HG02763 (cell line): ENCODE results near the gene PATL2.
"Not testable (repeated sequence)": the region's sequence is repeated elsewhere in the genome, so short reads cannot be mapped to it uniquely, and the experiment has no call there.

ENCODE experiments used
- ATAC-seq: cut with Tn5 transposase; IDR thresholded peaks from one replicate; pipeline ENCODE4 v1.9.1; 2021; ENCODE audit warnings: mild to moderate bottlenecking, moderate library complexity; ENCODE audit not compliant: unreplicated experiment

The PATL2 gene

DNA sequence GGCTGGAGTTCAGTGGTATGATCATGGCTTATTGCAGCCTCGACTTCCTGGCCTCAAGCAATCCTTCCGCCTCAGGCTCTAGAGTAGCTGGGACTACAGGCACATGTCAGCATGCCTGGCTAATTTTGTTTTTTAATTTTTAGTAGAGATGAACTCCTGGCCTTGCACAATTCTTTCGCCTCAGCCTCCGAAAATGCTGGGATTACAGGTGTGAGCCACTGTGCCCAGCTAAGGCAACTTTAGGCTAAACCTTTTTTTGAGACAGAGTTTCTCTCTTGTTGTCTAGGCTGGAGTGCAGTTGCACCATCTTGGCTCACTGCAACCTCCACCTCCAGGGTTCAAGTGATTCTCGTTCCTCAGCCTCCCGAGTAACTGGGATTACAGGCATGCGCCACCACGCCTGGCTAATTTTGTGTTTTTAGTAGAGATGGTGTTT lies 8.9 kb upstream of the PATL2 start:
- not testable (repeated sequence) for ATAC-seq

DNA sequence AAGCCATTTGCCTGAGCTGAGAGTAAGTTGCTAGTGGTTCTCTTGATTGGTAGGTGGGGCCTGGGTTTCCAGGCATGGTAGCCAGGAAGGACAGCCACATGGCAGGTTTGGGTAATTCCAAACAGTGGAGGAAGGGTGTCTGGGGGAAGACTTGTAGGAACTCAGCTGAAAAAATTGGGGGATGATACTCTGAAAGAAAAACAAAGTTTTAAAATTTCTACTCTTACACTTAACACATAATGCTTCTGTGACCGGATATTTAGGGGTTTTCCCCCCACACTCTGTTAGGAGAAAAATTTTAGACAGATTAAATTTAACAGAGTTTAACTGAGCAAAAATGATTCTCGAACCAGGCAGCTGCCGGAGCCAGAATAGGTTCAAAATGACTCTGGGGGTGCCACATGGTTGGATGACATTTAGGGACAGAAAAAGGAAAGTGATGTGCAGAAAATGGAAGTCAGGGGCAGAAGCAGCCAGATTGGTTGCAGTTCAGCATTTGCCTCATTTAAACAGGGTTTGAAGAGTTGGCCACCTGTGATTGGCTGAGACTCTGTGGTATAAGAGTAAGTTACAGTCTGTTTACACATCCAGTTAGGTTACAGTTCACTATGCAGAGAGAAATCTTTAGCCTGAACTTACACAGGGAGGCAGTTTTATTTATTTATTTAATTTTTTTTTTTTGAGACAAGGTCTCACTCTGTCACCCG lies 8.3 kb upstream of the PATL2 start:
- ATAC-seq: peak; percentile 47

DNA sequence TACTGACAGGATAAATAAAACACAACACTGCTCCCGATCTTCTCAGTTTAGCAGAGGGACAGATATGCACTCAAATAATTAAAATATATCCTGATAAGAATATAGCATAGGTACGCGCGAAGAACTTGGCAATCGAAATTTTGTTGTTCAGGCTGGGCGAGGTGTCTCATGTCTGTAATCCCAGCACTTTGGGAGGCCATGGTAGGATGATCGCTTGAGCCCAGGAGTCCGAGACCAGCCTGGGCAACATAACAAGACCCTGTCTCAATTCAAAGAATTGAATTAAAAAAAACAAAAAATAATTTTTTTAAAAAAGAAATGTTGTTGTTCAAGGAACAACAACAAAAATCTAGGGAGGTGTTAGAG lies 7.8 kb upstream of the PATL2 start:
- ATAC-seq: no peak

DNA sequence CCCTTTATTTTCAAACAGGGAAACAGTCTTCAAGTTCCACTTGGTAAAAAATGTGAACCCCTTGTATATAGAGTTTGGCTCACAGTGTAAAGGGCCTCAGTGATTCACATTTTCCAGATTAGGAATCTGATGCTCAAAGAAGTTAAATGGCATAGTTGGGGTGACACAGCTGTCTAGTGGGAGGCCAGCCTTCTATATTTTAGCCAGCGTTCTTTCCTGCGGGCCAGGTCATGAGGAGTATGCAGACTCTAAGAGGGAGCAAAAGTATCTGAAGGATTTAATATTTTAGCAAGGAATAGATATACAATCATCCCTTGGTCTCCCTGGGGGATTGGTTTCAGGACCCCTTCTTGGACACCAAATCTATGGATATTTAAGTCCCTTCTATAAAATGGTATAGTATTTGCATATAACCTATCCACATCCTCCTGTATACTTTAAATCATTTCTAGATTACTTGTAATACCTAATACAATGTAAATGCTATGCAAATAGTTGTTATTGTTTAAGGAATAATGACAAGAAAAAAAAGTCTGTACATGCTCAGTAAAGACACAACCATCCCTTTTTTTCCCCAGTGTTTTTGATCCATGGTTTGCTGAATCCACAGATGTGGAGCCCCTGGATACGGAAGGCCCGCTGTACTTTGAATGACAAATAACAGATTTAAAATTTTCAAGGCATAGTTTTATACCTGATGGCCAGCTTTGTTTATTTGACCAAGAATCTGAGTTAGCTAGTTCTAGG lies 7.2 kb upstream of the PATL2 start:
- ATAC-seq: no peak

DNA sequence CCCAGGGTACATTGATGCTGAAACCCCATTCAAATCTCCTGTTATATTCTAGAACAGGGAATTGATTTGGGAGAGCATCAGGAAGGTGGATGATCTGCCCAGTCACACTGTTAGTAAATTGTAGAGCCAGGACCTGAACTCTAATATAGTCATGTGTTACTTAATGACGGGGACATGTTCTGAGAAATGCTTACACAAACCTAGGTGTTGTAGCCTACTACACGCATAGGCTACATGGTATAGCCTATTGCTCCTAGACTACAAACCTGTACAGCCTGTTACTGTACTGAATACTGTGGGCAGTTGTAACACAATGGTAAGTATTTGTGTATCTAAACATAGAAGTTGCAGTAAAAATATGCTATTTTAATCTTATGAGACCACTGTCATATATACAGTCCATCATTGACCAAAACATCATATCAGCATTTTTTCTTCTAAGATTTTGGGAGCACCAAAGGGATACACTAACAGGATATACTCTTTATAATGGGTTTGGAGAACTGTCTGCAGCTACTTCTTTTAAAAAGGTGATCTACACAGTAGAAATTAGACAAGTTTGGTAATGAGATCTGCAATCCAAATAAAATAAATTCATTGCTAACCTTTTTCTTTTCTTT lies 6.0 kb upstream of the PATL2 start:
- no peak for ATAC-seq

DNA sequence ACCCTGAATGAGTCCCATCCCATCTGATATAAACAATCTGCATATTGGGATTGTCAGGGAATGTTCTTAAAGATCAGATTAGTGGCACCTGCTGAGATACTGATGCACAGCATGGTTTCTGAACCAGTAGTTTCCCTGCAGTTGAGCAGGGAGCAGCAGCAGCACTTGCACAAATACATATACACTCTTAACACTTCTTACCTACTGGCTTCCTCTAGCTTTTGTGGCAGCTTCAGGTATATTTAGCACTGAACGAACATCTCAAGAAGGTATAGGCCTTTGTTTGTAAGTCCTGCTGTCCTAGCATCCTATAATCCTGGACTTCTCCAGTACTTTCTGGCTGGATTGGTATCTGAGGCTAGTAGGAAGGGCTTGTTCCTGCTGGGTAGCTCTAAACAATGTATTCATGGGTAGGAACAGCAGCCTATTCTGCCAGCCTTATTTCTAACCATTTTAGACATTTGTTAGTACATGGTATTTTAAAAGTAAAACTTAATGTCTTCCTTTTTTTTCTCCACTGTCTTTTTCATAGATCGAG lies 4.7 kb upstream of the PATL2 start:
- ATAC-seq: no peak

DNA sequence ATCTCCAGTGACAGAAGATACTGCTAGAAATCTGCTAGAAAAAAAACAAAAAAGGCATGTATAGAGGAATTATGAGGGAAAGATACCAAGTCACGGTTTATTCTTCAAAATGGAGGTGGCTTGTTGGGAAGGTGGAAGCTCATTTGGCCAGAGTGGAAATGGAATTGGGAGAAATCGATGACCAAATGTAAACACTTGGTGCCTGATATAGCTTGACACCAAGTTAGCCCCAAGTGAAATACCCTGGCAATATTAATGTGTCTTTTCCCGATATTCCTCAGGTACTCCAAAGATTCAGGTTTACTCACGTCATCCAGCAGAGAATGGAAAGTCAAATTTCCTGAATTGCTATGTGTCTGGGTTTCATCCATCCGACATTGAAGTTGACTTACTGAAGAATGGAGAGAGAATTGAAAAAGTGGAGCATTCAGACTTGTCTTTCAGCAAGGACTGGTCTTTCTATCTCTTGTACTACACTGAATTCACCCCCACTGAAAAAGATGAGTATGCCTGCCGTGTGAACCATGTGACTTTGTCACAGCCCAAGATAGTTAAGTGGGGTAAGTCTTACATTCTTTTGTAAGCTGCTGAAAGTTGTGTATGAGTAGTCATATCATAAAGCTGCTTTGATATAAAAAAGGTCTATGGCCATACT lies 4.1 kb upstream of the PATL2 start:
- no peak for ATAC-seq

DNA sequence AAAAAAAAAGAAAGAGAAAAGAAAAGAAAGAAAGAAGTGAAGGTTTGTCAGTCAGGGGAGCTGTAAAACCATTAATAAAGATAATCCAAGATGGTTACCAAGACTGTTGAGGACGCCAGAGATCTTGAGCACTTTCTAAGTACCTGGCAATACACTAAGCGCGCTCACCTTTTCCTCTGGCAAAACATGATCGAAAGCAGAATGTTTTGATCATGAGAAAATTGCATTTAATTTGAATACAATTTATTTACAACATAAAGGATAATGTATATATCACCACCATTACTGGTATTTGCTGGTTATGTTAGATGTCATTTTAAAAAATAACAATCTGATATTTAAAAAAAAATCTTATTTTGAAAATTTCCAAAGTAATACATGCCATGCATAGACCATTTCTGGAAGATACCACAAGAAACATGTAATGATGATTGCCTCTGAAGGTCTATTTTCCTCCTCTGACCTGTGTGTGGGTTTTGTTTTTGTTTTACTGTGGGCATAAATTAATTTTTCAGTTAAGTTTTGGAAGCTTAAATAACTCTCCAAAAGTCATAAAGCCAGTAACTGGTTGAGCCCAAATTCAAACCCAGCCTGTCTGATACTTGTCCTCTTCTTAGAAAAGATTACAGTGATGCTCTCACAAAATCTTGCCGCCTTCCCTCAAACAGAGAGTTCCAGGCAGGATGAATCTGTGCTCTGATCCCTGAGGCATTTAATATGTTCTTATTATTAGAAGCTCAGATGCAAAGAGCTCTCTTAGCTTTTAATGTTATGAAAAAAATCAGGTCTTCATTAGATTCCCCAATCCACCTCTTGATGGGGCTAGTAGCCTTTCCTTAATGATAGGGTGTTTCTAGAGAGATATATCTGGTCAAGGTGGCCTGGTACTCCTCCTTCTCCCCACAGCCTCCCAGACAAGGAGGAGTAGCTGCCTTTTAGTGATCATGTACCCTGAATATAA lies 2.2 kb upstream of the PATL2 start:
- ATAC-seq: no peak

DNA sequence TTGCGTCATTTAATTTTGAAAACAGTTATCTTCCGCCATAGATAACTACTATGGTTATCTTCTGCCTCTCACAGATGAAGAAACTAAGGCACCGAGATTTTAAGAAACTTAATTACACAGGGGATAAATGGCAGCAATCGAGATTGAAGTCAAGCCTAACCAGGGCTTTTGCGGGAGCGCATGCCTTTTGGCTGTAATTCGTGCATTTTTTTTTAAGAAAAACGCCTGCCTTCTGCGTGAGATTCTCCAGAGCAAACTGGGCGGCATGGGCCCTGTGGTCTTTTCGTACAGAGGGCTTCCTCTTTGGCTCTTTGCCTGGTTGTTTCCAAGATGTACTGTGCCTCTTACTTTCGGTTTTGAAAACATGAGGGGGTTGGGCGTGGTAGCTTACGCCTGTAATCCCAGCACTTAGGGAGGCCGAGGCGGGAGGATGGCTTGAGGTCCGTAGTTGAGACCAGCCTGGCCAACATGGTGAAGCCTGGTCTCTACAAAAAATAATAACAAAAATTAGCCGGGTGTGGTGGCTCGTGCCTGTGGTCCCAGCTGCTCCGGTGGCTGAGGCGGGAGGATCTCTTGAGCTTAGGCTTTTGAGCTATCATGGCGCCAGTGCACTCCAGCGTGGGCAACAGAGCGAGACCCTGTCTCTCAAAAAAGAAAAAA lies 1.4 kb upstream of the PATL2 start:
- no peak for ATAC-seq

DNA sequence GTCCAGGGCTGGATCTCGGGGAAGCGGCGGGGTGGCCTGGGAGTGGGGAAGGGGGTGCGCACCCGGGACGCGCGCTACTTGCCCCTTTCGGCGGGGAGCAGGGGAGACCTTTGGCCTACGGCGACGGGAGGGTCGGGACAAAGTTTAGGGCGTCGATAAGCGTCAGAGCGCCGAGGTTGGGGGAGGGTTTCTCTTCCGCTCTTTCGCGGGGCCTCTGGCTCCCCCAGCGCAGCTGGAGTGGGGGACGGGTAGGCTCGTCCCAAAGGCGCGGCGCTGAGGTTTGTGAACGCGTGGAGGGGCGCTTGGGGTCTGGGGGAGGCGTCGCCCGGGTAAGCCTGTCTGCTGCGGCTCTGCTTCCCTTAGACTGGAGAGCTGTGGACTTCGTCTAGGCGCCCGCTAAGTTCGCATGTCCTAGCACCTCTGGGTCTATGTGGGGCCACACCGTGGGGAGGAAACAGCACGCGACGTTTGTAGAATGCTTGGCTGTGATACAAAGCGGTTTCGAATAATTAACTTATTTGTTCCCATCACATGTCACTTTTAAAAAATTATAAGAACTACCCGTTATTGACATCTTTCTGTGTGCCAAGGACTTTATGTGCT lies 721 bp upstream of the PATL2 start:
- ATAC-seq: no peak

DNA sequence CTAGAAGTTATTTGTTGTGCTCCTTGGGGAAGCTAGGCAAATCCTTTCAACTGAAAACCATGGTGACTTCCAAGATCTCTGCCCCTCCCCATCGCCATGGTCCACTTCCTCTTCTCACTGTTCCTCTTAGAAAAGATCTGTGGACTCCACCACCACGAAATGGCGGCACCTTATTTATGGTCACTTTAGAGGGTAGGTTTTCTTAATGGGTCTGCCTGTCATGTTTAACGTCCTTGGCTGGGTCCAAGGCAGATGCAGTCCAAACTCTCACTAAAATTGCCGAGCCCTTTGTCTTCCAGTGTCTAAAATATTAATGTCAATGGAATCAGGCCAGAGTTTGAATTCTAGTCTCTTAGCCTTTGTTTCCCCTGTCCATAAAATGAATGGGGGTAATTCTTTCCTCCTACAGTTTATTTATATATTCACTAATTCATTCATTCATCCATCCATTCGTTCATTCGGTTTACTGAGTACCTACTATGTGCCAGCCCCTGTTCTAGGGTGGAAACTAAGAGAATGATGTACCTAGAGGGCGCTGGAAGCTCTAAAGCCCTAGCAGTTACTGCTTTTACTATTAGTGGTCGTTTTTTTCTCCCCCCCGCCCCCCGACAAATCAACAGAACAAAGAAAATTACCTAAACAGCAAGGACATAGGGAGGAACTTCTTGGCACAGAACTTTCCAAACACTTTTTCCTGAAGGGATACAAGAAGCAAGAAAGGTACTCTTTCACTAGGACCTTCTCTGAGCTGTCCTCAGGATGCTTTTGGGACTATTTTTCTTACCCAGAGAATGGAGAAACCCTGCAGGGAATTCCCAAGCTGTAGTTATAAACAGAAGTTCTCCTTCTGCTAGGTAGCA lies 657 bp downstream of the PATL2 start:
- ATAC-seq: no peak

DNA sequence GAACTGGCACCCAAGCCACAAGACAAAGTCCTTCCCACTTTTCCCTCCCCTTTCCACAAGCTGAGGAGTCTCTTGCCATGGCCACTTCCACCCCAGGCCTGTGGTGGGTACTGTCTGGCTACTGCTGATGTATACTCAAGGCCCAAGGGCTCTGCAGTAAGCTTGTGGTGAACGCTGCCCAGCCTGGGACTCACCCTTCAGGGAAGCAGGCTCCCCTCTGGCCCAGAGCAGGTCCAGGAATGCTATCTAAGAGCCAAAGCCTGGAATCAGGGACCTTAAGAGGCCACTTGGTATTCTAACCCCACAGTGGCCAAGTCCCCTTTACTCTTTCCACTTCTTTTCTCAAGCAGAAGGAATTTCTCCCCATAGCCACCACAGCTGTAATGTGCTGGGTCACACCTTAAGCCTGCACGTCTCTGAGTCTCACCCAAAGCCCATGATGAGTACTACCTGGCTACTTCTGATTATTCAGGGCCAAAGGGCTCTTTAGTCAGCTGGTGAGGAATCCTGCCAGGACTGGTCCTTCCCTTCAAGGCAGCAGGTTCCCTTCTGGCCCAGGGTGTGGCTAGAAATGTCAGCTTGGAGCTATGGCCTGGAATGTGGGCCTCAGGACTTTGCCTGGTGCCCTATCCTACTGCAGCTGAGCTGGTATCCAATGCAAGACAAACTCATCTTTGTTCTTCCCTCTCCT lies 4.0 kb downstream of the PATL2 start:
- no peak for ATAC-seq

DNA sequence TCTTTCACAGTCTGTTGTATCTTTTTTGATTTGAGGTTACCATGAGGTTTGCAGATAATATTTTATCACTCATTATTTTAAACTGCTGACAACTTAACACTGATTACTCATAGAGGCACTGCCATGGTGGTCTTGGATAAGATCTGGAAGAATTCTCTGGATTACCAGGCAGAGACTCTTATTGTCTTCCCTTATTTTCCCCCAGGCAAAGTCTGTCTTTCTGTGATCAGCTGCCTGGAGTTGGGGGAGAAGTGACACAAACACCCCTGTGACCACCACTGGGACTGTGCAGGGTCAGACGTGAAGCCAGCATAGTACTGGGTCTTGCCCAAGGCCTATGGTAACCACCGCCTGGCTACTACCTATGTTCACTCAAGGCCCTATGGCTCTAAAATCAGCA lies 4.7 kb downstream of the PATL2 start:
- no peak for ATAC-seq

DNA sequence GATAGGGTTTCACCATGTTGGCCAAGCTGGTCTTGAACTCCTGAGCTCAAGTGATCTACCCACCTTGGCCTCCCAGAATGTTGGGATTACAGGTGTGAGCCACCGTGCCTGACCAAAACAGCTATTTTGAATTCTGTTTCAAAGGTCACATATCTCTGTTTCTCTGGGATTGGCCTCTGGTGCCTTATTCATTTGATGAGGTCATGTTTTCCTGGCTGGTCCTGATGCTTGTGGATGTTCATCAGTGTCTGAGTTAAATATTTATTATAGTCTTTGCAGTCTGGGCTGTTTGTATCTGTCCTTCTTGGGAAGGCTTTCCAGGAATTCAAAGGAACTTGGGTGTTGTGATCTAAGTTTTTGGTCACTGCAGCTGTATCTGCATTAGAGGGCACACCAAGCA lies 5.1 kb downstream of the PATL2 start:
- no peak for ATAC-seq

DNA sequence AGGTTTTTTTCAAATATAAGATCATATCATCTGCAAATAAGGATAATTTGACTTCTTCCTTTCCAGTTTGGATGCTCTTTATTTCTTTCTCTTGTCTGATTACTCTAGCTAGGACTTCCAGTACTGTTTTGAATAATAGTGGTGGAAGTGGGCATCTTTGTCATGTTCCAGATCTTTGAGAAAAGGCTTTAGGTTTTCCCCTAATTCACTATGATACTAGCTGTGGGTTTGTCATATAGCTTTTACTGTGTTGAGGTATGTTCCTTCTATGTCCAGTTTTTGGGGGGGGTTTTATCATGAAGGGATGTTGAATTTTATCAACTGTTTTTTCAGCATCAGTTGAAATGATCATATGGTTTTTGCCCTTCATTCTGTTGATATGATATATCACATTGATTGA lies 10.4 kb downstream of the PATL2 start:
- not testable (repeated sequence) for ATAC-seq

DNA sequence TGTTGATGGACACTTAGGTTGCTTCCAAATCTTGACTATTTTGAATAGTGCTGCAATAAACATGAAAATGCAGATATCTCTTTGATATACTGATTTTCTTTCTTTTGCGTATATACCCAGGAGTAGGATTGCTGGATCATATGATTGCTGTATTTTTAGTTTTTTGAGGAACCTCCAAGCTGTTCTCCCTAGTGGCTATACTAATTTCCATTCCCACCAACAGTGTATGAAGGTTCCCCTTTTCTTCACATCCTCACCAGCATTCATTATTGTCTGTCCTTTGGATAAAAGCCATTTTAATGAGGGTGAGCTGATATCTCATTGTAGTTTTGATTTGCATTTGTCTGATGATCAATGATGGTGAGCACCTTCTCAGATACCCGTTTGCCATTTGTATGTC lies 12.5 kb downstream of the PATL2 start:
- ATAC-seq: no peak

DNA sequence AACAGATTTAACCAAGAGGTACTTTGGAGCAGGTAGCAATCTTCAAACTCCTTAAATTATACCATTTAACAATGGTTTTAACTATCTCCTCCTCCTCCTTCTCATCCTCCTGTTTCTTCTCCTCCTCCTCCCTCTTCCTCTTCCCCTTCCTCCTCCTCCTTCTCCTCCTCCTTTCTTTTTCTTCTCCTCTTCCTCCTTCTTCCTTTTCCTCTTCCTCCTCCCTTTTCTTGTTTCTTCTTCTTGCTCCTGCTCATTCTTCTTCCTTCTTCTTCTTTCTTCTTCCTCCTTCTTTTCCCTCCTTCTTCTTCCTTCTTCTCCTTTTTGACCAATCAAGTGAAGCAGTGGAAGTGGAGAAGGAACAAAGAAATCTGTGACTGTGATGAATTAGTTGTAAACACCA lies 14.1 kb downstream of the PATL2 start:
- no peak for ATAC-seq

DNA sequence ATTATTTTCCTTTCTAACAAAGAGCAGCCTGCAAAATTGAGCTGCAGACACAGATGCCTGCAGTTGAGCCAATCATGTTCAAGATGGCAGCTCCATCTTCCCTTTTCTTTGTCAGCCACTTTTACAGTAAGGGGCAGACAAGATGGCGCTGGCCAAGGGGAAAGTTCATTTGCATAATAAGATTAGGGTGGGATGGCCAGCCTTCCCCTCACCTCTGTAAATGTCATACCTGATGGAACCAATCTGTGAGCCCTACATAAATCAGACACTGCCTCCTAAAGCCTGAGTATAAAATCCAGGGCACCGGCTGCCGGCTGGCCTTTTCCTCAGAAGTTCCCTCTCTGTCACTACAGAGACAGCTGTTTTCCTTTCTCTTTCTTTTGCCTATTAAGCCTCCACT lies 15.8 kb downstream of the PATL2 start:
- ATAC-seq: no peak
